HG03108 (cell line): ENCODE measurements around the gene TLE4.

ENCODE experiments used
- ATAC-seq: cut with Tn5 transposase; IDR thresholded peaks from one replicate; pipeline ENCODE4 v1.9.1; 2021; ENCODE audit warnings: moderate library complexity; ENCODE audit not compliant: unreplicated experiment

TLE4 gene

GRCh38 chr9:79570448-79571308 lies 1.1 kb upstream of the TLE4 start:
- ATAC-seq, result no peak

- no peak for ATAC-seq
These were observed 355 bp downstream of the TLE4 start for GRCh38 chr9:79572032-79572607.

GRCh38 chr9:79572608-79573411 lies 1.0 kb downstream of the TLE4 start:
- ATAC-seq, result no peak

GRCh38 chr9:79573412-79573923 lies 1.7 kb downstream of the TLE4 start:
- ATAC-seq, result no peak

- no peak for ATAC-seq
These were observed 2.4 kb downstream of the TLE4 start for GRCh38 chr9:79574136-79574535.

- no peak for ATAC-seq
These were observed 3.0 kb downstream of the TLE4 start for GRCh38 chr9:79574781-79575180.

- no peak for ATAC-seq
These were observed 3.8 kb downstream of the TLE4 start for GRCh38 chr9:79575547-79575946.

- ATAC-seq, result no peak
These were observed 6.4 kb downstream of the TLE4 start for GRCh38 chr9:79577969-79578723.

- no peak for ATAC-seq
These were observed 7.1 kb downstream of the TLE4 start for GRCh38 chr9:79578891-79579290.

GRCh38 chr9:79579624-79580023 lies 7.9 kb downstream of the TLE4 start:
- no peak for ATAC-seq

- no peak for ATAC-seq
These were observed 8.3 kb downstream of the TLE4 start for GRCh38 chr9:79580055-79580454.

- ATAC-seq, result no peak
These were observed 9.6 kb downstream of the TLE4 start for GRCh38 chr9:79581388-79581787.

- no peak for ATAC-seq
These were observed 10.0 kb downstream of the TLE4 start for GRCh38 chr9:79581794-79582193.

- ATAC-seq, result no peak
These were observed 12.3 kb downstream of the TLE4 start for GRCh38 chr9:79583952-79584654.

- ATAC-seq, result no peak
These were observed 12.9 kb downstream of the TLE4 start for GRCh38 chr9:79584655-79584982.

- ATAC-seq, result no peak
These were observed 16.9 kb downstream of the TLE4 start for GRCh38 chr9:79588488-79589223.

GRCh38 chr9:79591458-79591857 lies 19.7 kb downstream of the TLE4 start:
- no peak for ATAC-seq

GRCh38 chr9:79592726-79593493 lies 21.1 kb downstream of the TLE4 start:
- no peak for ATAC-seq
